Loucy (cell line): ENCODE results near the gene TNFRSF11A.

Experiments
- H2AFZ ChIP-seq: fragments of 200-600 bp; sonication (generic); 2 replicates; pipeline ENCODE4 v1.6.0; 2016; ENCODE audit warnings: antibody characterized with exemption, mild to moderate bottlenecking, low read length, moderate library complexity
- H3F3A ChIP-seq: fragments of 200-600 bp; 2 replicates; pipeline ENCODE4 v1.6.0; 2016; ENCODE audit warnings: antibody characterized with exemption, low read depth, mild to moderate bottlenecking
- H3K27me3 ChIP-seq: fragments of 200-600 bp; sonication (generic); 2 replicates; pipeline ENCODE4 v1.6.1; 2014; ENCODE audit warnings: low read length, mild to moderate bottlenecking; ENCODE audit not compliant: insufficient read depth, poor library complexity, severe bottlenecking
- H3K36me3 ChIP-seq: fragments of 200-600 bp; sonication (generic); 2 replicates; pipeline ENCODE4 v1.6.1; 2016; ENCODE audit warnings: low read length; ENCODE audit not compliant: insufficient read depth
- H3K4me1 ChIP-seq: fragments of 200-600 bp; sonication (generic); 2 replicates; pipeline ENCODE4 v1.5.1; 2014; ENCODE audit warnings: low read length, mild to moderate bottlenecking; ENCODE audit not compliant: insufficient read depth, poor library complexity, severe bottlenecking
- H3K4me2 ChIP-seq: fragments of 200-600 bp; sonication (generic); 2 replicates; pipeline ENCODE4 v1.6.0; 2014; ENCODE audit warnings: antibody characterized with exemption, low read length, low read depth, mild to moderate bottlenecking; ENCODE audit not compliant: poor library complexity, severe bottlenecking
- H3K4me3 ChIP-seq: fragments of 200-600 bp; sonication (generic); 2 replicates; pipeline ENCODE4 v1.5.1; 2014; ENCODE audit warnings: low read length, mild to moderate bottlenecking, mixed read lengths; ENCODE audit not compliant: poor library complexity, severe bottlenecking
- H3K79me2 ChIP-seq: fragments of 200-600 bp; sonication (generic); 2 replicates; pipeline ENCODE4 v1.6.1; 2014; ENCODE audit warnings: low read length; ENCODE audit not compliant: insufficient read depth
- H3K9ac ChIP-seq: fragments of 200-600 bp; sonication (generic); 2 replicates; pipeline ENCODE4 v1.6.0; 2014; ENCODE audit warnings: mild to moderate bottlenecking, low read depth, low read length, moderate library complexity; ENCODE audit not compliant: poor library complexity, severe bottlenecking
- H3K9me2 ChIP-seq: fragments of 200-600 bp; sonication (generic); replicated peaks from 2 replicates; pipeline ENCODE4 v1.6.1; 2016; ENCODE audit warnings: low read depth, low read length, mixed read lengths
- H3K9me3 ChIP-seq: fragments of 200-600 bp; sonication (generic); 2 replicates; pipeline ENCODE4 v1.6.1; 2014; ENCODE audit warnings: mild to moderate bottlenecking, antibody characterized with exemption, low read length, low read depth; ENCODE audit not compliant: insufficient read depth
- H4K20me1 ChIP-seq: fragments of 200-600 bp; sonication (generic); 2 replicates; pipeline ENCODE4 v1.6.0; 2014; ENCODE audit warnings: antibody characterized with exemption, low read length, mild to moderate bottlenecking; ENCODE audit not compliant: insufficient read depth, poor library complexity, severe bottlenecking
- EZH2phosphoT487 ChIP-seq: fragments of 200-600 bp; IDR thresholded peaks from 2 replicates; pipeline ENCODE4 v1.6.1; 2018; ENCODE audit warnings: antibody characterized with exemption, mild to moderate bottlenecking, moderate library complexity, borderline replicate concordance
- TF ChIP-seq, protein P1 (sequence below): fragments of 200-600 bp; sonication (generic); conservative IDR thresholded peaks from 2 replicates; pipeline ENCODE4 v1.5.1; 2014; ENCODE audit warnings: mild to moderate bottlenecking, antibody characterized with exemption, low read length

TNFRSF11A gene

DNA sequence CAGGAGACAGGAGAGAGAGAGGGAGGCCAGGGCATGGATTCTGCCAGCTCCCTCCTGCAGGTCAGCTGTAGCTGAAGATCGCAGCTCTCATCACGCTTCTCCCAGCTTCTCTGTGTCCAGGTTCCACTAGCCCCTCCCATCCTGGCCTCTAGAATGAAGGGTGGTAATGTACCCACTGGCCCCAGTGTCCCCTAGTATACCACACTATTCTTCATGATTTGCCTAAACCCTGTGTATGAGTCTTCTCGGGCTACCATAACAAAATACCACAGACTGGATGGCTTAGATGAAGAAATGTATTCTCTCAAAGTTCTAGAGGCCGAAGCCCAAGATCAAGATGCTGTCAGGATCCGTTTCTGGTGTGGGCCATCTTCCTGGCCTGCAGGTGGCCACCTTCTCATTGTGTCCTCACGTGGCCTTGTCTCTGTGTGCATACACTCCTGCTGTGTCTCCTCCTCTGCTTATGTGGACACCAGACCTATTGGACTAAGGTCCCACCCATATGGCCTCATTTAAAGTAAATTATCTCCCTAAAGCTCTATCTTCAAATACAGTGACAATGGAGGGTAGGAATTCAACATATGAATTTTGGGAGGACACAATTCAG, 77.3 kb downstream of the TNFRSF11A start:
- H3K9me2 ChIP-seq: no peaks in the 10 kb centered on the region
- no peaks in the 10 kb centered on the region for H3K36me3 ChIP-seq
- H4K20me1 ChIP-seq: no peaks in the 10 kb centered on the region
- H2AFZ ChIP-seq: no peak overlapping the region
- H3K27me3 ChIP-seq: no peaks in the 10 kb centered on the region
- H3F3A ChIP-seq: no peaks in the 10 kb centered on the region
- peaks cover 6% of the 10 kb centered on the region for H3K4me1 ChIP-seq
- no peak for TF ChIP-seq EZH2phosphoT487
- TF ChIP-seq, protein P1, sequence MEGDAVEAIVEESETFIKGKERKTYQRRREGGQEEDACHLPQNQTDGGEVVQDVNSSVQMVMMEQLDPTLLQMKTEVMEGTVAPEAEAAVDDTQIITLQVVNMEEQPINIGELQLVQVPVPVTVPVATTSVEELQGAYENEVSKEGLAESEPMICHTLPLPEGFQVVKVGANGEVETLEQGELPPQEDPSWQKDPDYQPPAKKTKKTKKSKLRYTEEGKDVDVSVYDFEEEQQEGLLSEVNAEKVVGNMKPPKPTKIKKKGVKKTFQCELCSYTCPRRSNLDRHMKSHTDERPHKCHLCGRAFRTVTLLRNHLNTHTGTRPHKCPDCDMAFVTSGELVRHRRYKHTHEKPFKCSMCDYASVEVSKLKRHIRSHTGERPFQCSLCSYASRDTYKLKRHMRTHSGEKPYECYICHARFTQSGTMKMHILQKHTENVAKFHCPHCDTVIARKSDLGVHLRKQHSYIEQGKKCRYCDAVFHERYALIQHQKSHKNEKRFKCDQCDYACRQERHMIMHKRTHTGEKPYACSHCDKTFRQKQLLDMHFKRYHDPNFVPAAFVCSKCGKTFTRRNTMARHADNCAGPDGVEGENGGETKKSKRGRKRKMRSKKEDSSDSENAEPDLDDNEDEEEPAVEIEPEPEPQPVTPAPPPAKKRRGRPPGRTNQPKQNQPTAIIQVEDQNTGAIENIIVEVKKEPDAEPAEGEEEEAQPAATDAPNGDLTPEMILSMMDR: 0 out of 2 replicates have a peak, but pooled peaks have one; percentile 18
- H3K9ac ChIP-seq: no peak overlapping the region
- no peaks in the 10 kb centered on the region for H3K79me2 ChIP-seq
- H3K4me3 ChIP-seq: no peak overlapping the region
- H3K4me2 ChIP-seq: no peak overlapping the region
- H3K9me3 ChIP-seq: no peaks in the 10 kb centered on the region

DNA sequence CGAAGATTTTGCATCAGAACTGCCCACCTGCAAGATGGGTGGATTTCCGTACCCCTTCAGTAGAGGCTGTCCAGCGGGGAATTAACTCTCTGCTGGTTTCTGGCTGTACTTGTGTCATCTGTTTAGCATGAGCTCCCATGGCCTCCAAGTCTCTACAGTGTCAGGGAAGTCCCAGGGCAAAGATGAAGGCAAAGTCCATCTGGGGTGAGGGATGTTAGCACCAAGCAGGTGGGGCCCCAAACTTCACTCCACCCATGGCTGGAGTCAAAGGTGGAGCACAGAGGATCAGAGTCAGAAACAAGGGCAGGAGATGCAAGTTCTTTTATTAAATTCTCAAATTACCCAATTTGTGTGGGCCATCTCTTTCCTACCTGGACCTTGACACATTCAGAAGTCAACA, 78.0 kb downstream of the TNFRSF11A start:
- H3K27me3 ChIP-seq: no peaks in the 10 kb centered on the region
- no peaks in the 10 kb centered on the region for H3K9me2 ChIP-seq
- H3F3A ChIP-seq: no peaks in the 10 kb centered on the region
- H3K79me2 ChIP-seq: no peaks in the 10 kb centered on the region
- no peaks in the 10 kb centered on the region for H4K20me1 ChIP-seq
- H3K4me3 ChIP-seq: no peak overlapping the region
- H3K9me3 ChIP-seq: no peaks in the 10 kb centered on the region
- no peak overlapping the region for H3K9ac ChIP-seq
- peaks cover 6% of the 10 kb centered on the region for H3K4me1 ChIP-seq
- H2AFZ ChIP-seq: no peak overlapping the region
- TF ChIP-seq, protein P1: no peak
- no peak for TF ChIP-seq EZH2phosphoT487
- no peak overlapping the region for H3K4me2 ChIP-seq
- H3K36me3 ChIP-seq: no peaks in the 10 kb centered on the region

DNA sequence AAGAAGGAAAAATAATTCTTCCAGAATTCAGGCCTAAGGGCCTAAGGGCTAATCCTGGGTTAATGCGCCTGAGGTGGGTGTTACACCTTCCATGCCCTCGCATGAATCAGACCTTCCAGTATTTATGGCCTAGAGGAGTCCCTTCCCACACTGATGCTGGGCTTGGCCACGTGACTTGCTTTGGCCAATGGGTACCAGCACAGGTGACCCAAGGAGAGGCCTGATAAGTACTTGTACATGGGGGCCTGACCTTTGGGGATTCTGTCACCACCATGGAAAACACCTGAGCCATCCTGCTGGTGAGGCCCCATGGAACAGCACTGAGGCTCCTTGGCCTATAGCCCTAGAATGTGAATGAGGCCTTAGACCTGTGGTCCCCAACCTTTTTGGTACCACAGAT, 79.8 kb downstream of the TNFRSF11A start:
- no peaks in the 10 kb centered on the region for H3K9me3 ChIP-seq
- peaks cover 2% of the 10 kb centered on the region for H3K4me1 ChIP-seq
- no peaks in the 10 kb centered on the region for H3F3A ChIP-seq
- H2AFZ ChIP-seq: no peak overlapping the region
- no peak overlapping the region for H3K9ac ChIP-seq
- no peaks in the 10 kb centered on the region for H3K9me2 ChIP-seq
- no peaks in the 10 kb centered on the region for H3K36me3 ChIP-seq
- H3K4me3 ChIP-seq: no peak overlapping the region
- no peaks in the 10 kb centered on the region for H4K20me1 ChIP-seq
- no peak overlapping the region for H3K4me2 ChIP-seq
- H3K79me2 ChIP-seq: no peaks in the 10 kb centered on the region
- H3K27me3 ChIP-seq: no peaks in the 10 kb centered on the region
- no peak for TF ChIP-seq EZH2phosphoT487
- TF ChIP-seq, protein P1: no peak
